GM12873 (cell line): ENCODE results near the gene IGLON5.

Experiments
- CTCF ChIP-seq: IDR thresholded peaks from 2 replicates; pipeline ENCODE4 v1.5.1; 2012; ENCODE audit warnings: low read depth, mild to moderate bottlenecking, moderate library complexity, low read length, control low read depth; ENCODE audit not compliant: insufficient read depth; ENCODE audit errors: missing control alignments

The IGLON5 gene

GRCh38 chr19:51296336-51297093 lies 14.9 kb upstream of the IGLON5 start:
- TF ChIP-seq CTCF, result peak; percentile 17

GRCh38 chr19:51297406-51297805 lies 14.0 kb upstream of the IGLON5 start:
- TF ChIP-seq CTCF, result no peak

- TF ChIP-seq CTCF, result no peak
These were observed 10.2 kb upstream of the IGLON5 start for GRCh38 chr19:51301266-51301665.

GRCh38 chr19:51305479-51305878 lies 6.0 kb upstream of the IGLON5 start:
- no peak for TF ChIP-seq CTCF

- no peak for TF ChIP-seq CTCF
These were observed 5.2 kb downstream of the IGLON5 start for GRCh38 chr19:51316688-51317087.

GRCh38 chr19:51317376-51317775 lies 5.9 kb downstream of the IGLON5 start:
- TF ChIP-seq CTCF, result no peak

GRCh38 chr19:51317968-51318367 lies 6.5 kb downstream of the IGLON5 start:
- no peak for TF ChIP-seq CTCF
